Endothelial cell of umbilical vein (primary cell): ENCODE data around the gene PTCSC3.

ENCODE experiments used
- EZH2 ChIP-seq: IDR thresholded peaks from 2 replicates; pipeline ENCODE4 v1.6.1; 2012; ENCODE audit warnings: borderline replicate concordance, low read depth, mild to moderate bottlenecking, moderate library complexity, low read length, inconsistent platforms; ENCODE audit not compliant: severe bottlenecking
- POLR2AphosphoS5 ChIP-seq: IDR thresholded peaks from 2 replicates; pipeline ENCODE4 v1.6.1; 2012; ENCODE audit warnings: low read depth, mild to moderate bottlenecking, control low read depth, low read length, moderate library complexity; ENCODE audit not compliant: insufficient read depth

DNA sequence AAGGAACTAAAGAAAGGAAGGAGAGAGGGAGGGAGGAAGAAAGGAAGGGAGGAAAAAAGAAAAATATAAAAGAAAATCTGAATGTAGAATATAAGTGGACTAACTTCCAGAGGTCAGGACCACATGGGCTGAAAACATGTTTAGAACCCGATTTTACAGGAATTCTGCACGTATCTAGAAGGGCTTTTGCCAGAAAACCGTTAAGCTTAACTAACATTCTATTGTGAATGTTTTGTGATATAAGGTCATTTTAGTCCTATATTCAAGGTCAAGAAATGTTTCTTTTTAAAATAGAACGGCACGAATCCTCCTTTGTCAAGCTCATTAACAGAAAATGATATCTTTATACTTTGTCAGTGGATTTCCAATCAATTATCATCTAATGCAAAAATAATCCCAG is 13.1 kb downstream of the PTCSC3 start:
- TF ChIP-seq POLR2AphosphoS5, result no peak
- TF ChIP-seq EZH2, result no peak
